Measurements from ENCODE around the gene CCR6. TPM values are rescaled to one million over a fixed set of nuclear protein-coding genes. Genes with fewer than 3 reads are reported as not detected.

Gene CCR6
- total RNA-seq, 1 experiment from 2014 or later: not detected

GRCh38 chr6:167161851-167162467, 39.1 kb downstream of the CCR6 start:
- H3K9me3 ChIP-seq: no peaks in the 10 kb centered on the region
- no peaks in the 10 kb centered on the region for H3K9me3 Mint-ChIP-seq (ENCODE audit: unreplicated experiment)
- H3K4me1 ChIP-seq: 0 out of 2 replicates have a peak, but pooled peaks cover 7% of the 10 kb centered on the region
- no peak overlapping the region for H3K4me3 ChIP-seq (ENCODE audit: low read depth, low read length)
- TF ChIP-seq CTCF (IDR thresholded peaks at IDR 0.05; ENCODE audit: insufficient read depth in 1 of 2, low read depth in 1 of 2, low read length in 1 of 2, severe bottlenecking in 1 of 2, unreplicated experiment in 1 of 2): no peak
- POLR2A ChIA-PET: no interaction called here
- peaks cover 6% of the 10 kb centered on the region for H3K36me3 Mint-ChIP-seq (ENCODE audit: insufficient read depth, unreplicated experiment)
- peaks cover 5% of the 10 kb centered on the region for H3K27me3 Mint-ChIP-seq (ENCODE audit: insufficient read depth, unreplicated experiment)
- no peaks in the 10 kb centered on the region for H3K36me3 ChIP-seq (ENCODE audit: control insufficient read depth, insufficient read depth, low read length)
- no peak overlapping the region for H3K27ac Mint-ChIP-seq (ENCODE audit: unreplicated experiment)
- no peak overlapping the region for H3K4me3 Mint-ChIP-seq (ENCODE audit: unreplicated experiment)
- no TSS peak for BruUV-seq (replicated peaks)
- H3K27me3 ChIP-seq (replicated peaks; ENCODE audit: control insufficient read depth, insufficient read depth, low read length): no peaks in the 10 kb centered on the region
- DNase-seq: no peak
- CTCF ChIA-PET: no interaction called here
- H3K4me1 Mint-ChIP-seq (ENCODE audit: low read depth, unreplicated experiment): peaks cover 13% of the 10 kb centered on the region
- intact Hi-C loops (cut with micrococcal nuclease; ENCODE audit: unreplicated experiment): no loop called here

GRCh38 chr6:167162591-167162990, 39.7 kb downstream of the CCR6 start:
- Histone ChIP-seq H3K36me3 (ENCODE audit: control insufficient read depth, insufficient read depth, low read length) (no peaks in the 10 kb centered on the region), H3K27me3 (replicated peaks; ENCODE audit: control insufficient read depth, insufficient read depth, low read length) (no peaks in the 10 kb centered on the region), H3K4me1 (0 out of 2 replicates have a peak, but pooled peaks cover 7% of the 10 kb centered on the region), H3K9me3 (no peaks in the 10 kb centered on the region), H3K4me3 (ENCODE audit: low read depth, low read length) (no peak overlapping the region)
- Mint-ChIP-seq H3K27me3 (ENCODE audit: insufficient read depth, unreplicated experiment) (peaks cover 5% of the 10 kb centered on the region), H3K27ac (ENCODE audit: unreplicated experiment) (no peak overlapping the region), H3K4me3 (ENCODE audit: unreplicated experiment) (no peak overlapping the region), H3K4me1 (ENCODE audit: low read depth, unreplicated experiment) (peaks cover 13% of the 10 kb centered on the region), H3K36me3 (ENCODE audit: insufficient read depth, unreplicated experiment) (peaks cover 6% of the 10 kb centered on the region), H3K9me3 (ENCODE audit: unreplicated experiment) (no peaks in the 10 kb centered on the region)
- TF ChIP-seq CTCF (IDR thresholded peaks at IDR 0.05; ENCODE audit: insufficient read depth in 1 of 2, low read depth in 1 of 2, low read length in 1 of 2, severe bottlenecking in 1 of 2, unreplicated experiment in 1 of 2): no peak
- POLR2A ChIA-PET: no interaction called here
- DNase-seq: peak in 1 of 2 experiments; percentile 55
- no TSS peak for BruUV-seq (replicated peaks)
- intact Hi-C loops (cut with micrococcal nuclease; ENCODE audit: unreplicated experiment): no loop called here
- CTCF ChIA-PET: no interaction called here

GRCh38 chr6:167163476-167164011, 40.6 kb downstream of the CCR6 start:
- Mint-ChIP-seq H3K9me3 (ENCODE audit: unreplicated experiment) (no peaks in the 10 kb centered on the region), H3K36me3 (ENCODE audit: insufficient read depth, unreplicated experiment) (peaks cover 6% of the 10 kb centered on the region), H3K27me3 (ENCODE audit: insufficient read depth, unreplicated experiment) (peaks cover 5% of the 10 kb centered on the region), H3K27ac (ENCODE audit: unreplicated experiment) (no peak overlapping the region), H3K4me3 (ENCODE audit: unreplicated experiment) (no peak overlapping the region), H3K4me1 (ENCODE audit: low read depth, unreplicated experiment) (peaks cover 13% of the 10 kb centered on the region)
- no TSS peak for BruUV-seq (replicated peaks)
- H3K4me3 ChIP-seq (ENCODE audit: low read depth, low read length): no peak overlapping the region
- H3K9me3 ChIP-seq: no peaks in the 10 kb centered on the region
- 0 out of 2 replicates have a peak, but pooled peaks cover 7% of the 10 kb centered on the region for H3K4me1 ChIP-seq
- H3K27me3 ChIP-seq (replicated peaks; ENCODE audit: control insufficient read depth, insufficient read depth, low read length): no peaks in the 10 kb centered on the region
- POLR2A ChIA-PET: no interaction called here
- no peak for DNase-seq
- intact Hi-C loops (cut with micrococcal nuclease; ENCODE audit: unreplicated experiment): no loop called here
- no peak for TF ChIP-seq CTCF (IDR thresholded peaks at IDR 0.05; ENCODE audit: insufficient read depth in 1 of 2, low read depth in 1 of 2, low read length in 1 of 2, severe bottlenecking in 1 of 2, unreplicated experiment in 1 of 2)
- CTCF ChIA-PET: no interaction called here
- H3K36me3 ChIP-seq (ENCODE audit: control insufficient read depth, insufficient read depth, low read length): no peaks in the 10 kb centered on the region

Measured in Caco-2 (cell line).